ENCODE results near the gene GDPD3.
A peak's percentile ranks its signal among the peaks of the same experiment; 100 is the strongest.
"Not testable (repeated sequence)": the region's sequence is repeated elsewhere in the genome, so short reads cannot be mapped to it uniquely, and the experiment has no call there.

GDPD3 gene, protein sequence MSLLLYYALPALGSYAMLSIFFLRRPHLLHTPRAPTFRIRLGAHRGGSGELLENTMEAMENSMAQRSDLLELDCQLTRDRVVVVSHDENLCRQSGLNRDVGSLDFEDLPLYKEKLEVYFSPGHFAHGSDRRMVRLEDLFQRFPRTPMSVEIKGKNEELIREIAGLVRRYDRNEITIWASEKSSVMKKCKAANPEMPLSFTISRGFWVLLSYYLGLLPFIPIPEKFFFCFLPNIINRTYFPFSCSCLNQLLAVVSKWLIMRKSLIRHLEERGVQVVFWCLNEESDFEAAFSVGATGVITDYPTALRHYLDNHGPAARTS

DNA sequence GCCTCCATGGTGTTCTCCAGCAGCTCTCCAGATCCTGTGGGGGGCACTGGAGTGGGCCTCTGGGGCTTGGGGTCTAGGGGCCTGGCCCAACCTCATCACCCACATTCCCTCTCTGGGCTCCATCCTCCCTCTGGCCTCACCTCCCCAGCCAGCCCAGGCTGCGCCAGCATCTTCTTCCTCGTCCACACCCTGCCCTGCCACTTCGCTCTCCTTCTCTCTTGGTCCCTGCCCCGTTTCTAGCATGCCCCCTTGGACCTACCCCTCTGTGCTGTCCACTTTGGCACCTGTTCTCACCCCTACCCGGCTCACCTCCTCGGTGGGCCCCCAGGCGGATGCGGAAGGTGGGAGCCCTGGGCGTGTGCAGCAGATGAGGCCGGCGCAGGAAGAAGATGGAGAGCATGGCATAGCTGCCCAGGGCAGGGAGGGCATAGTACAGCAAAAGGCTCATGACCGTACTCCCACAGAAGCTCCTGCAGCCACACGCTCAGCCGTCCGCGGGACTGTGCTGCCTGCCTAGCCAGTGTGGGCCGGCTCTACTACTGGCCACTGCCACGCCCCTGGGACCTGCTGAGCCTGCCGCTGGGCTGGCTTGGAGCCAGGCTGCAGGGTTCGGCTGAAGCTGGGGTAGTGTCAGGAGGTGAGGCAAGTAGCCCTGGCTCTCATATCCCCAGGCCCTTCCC lies at the start of gene GDPD3:
Gene GDPD3 (minus strand): TSS at position 507 of the 680 bp plus-strand sequence. CDS start 59 bp downstream, at position 448.
- peak; percentile 13 for DNase-seq (ENCODE audit: low read depth)

DNA sequence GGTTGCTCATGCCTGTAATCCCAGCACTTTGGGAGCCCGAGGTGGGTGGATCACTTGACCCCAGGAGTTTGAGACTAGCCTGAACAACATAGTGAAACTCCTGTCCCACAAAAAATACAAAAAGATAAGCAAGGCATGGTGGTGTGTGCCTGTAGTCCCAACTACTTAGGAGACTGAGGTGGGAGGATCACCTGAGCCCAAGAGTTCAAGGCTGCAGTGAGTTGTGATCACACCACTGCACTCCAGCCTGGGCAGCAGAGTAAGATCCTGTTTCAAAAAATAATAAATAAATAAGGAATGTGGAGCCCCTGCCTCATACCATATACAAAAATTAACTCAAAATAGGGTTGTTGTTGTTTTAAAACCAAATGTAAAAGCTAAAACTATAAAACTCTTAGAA lies 43.9 kb upstream of the GDPD3 start:
- no peak for DNase-seq (ENCODE audit: low read depth)

- DNase-seq (ENCODE audit: low read depth) = no peak
Measured at GRCh38 chr16:30155188-30155587, 41.9 kb upstream of the GDPD3 start.

- DNase-seq (ENCODE audit: low read depth) = no peak
Measured at GRCh38 chr16:30152517-30152916, 39.2 kb upstream of the GDPD3 start.

GRCh38 chr16:30151091-30151490 lies 37.8 kb upstream of the GDPD3 start:
- no peak for DNase-seq (ENCODE audit: low read depth)

DNA sequence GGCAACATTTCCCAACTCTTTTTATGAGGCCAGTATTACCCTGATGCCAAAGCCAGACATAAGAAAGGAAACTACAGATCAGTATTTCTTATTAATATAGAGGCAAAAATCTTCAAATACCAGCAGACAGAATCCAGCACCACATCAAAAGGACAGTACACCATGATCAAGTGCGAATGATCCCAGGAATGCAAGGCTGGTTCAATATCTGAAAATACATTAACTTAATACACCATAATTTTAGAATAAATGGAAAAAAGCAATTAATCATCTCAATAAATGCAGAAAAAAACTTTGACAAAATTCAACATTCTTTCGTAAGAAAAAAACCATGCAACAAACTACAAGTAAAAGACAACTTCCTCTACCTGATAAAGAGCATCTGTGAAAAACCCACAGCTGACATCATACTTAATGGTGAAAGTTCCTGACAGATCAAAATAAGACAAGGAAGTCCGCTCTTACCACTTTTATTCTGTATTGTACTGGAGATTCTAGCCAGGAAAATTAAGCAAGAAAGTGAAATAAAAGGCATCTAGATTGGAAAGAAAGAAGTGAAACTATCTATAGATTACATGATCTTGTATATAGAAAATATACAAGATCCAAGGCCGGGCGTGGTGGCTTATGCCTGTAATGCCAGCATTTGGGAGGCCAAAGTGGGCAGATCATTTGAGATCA lies 36.1 kb upstream of the GDPD3 start:
- DNase-seq (ENCODE audit: low read depth) = no peak

GRCh38 chr16:30147843-30148510 lies 34.6 kb upstream of the GDPD3 start:
- no peak for DNase-seq (ENCODE audit: low read depth)

DNA sequence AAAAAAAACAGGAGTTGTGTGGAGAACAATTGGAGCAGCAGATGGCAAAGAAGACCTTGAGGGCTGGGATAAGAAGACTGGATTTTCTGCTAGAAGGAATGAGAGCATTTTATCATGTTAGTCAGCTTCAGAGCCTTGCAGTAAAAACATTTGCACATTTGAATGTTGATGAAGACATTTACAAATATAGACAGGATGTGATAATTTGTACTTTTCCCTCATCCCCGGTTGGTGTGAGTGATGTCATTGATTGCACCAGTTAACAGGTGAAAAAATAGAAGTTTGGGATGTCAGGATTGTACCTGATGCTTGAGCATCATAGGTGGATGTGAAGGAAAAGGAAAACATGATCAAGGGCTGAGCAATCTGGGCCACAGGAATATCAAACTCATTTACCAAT lies 32.3 kb upstream of the GDPD3 start:
- no peak for DNase-seq (ENCODE audit: low read depth)

GRCh38 chr16:30144917-30145316 lies 31.6 kb upstream of the GDPD3 start:
- no peak for DNase-seq (ENCODE audit: low read depth)

- DNase-seq (ENCODE audit: low read depth) = no peak
Measured at GRCh38 chr16:30144017-30144416, 30.7 kb upstream of the GDPD3 start.

DNA sequence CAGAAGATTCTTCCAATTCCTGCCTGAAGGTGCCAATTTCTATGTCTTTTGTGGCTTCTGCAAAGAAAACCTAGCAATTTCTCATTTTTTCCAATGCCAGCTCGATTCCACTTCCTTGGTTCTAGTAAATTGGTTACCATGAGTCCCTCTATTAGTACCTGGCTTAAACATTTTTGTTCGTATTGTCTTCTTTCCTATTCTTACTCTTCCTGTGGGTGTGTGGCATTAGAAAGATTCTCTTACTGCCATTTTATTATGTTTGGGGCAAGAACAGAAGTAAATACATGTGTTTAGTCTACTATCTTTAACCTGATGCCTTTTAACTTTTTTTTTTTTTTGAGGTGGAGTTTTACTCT lies 30.0 kb upstream of the GDPD3 start:
- DNase-seq (ENCODE audit: low read depth) = no peak

DNA sequence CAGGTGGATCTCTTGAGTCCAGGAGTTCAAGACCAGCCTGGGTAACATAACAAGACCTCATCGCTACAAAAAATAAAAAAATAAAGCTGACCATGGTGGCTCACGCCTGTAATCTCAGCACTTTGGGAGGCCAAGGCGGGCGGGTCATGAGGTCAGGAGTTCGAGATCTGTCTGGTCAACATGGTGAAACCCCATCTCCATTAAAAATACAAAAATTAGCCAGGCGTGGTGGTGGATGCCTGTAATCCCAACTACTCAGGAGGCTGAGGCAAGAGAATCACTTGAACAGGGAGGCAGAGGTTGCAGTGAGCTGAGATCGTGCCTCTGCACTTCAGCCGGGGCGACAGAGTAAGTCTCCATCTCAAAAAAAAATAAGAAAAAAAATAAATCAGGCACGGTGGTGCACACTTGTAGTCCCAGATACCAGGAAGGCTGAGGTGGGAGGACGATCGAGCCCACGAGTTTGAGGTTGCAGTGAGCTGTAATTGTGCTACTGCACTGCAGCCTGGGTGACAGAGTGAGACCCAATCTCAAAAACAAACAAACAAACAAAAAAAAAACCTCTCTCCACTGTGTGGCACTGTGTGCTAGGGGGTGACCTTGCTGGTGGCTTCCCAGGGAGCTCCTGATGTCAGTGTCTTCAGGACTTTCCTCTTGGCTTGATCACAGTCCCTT lies 29.5 kb upstream of the GDPD3 start:
- DNase-seq (ENCODE audit: low read depth) = no peak

- DNase-seq (ENCODE audit: low read depth) = no peak
Measured at GRCh38 chr16:30141750-30142149, 28.4 kb upstream of the GDPD3 start.

DNA sequence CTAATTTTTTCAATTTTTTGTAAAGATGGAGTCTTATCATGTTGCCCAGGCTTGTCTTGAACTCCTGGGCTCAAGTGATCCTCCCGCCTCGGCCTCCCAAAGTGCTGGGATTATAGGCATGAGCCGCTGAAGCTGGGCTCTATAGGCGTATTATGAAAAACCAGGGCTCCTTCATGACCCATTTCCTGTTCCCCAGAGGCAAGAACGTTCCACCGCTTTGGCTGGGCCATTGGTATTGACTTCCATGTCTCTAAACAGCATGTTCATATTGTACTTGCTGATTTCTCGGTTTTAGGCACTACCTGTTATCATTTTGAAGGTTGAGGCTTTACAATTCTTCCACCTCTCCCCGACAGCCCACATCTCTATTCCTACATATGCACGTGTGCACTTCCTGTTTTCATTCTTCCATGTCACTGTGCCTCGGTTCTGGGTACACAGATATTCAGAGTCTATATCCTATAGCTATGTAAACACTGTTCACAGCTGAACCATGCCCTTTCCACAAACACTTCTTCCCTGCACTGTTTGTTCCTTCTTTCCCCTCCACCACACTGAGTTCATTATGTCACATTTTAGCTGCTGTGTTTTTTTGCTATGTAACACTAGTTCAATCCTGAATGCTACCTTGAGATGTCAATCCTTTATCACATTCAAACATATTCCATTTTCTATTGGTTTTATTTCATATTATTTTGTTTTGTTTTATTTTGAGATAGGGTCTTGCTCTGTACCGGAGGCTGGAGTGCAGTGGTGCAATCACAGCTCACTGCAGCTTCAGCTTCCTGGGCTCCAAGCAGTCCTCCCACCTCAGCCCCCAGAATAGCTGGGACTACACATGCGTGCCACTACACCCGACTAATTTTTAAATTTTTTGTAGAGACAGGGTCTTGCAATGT lies 26.5 kb upstream of the GDPD3 start:
- no peak for DNase-seq (ENCODE audit: low read depth)

GRCh38 chr16:30137897-30138296 lies 24.6 kb upstream of the GDPD3 start:
- no peak for DNase-seq (ENCODE audit: low read depth)

DNA sequence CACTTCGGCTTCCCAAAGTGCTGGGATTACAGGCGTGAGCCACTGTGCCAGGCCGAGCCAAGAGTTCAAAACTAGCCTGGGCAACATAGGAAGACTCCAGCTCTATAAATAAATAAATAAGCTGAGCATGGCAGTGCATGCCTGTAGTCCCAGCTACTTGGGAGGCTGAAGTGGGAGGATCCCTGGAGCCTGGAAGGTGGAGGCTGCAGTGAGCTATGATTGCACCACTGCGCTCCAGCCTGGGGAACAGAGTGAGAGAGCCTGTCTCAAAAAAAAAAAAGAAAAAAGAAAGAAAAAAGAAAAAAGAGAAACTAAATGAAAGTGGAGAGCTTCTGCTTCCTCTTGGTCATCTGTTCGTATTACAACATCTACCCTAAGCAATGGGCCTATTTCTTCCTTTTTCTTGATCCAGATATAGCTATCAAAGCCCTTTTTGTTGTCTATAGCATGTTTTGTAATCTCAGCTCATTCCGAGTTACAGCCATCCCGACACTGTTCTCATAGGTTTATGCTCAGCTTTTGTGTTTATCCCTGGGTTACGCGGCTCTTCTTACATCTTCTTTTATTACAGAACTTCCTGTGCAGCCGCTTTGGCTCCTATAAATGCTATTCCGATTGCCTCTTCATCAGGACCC lies 23.8 kb upstream of the GDPD3 start:
- no peak for DNase-seq (ENCODE audit: low read depth)

- DNase-seq (ENCODE audit: low read depth) = no peak
Measured at GRCh38 chr16:30132591-30132990, 19.3 kb upstream of the GDPD3 start.

DNA sequence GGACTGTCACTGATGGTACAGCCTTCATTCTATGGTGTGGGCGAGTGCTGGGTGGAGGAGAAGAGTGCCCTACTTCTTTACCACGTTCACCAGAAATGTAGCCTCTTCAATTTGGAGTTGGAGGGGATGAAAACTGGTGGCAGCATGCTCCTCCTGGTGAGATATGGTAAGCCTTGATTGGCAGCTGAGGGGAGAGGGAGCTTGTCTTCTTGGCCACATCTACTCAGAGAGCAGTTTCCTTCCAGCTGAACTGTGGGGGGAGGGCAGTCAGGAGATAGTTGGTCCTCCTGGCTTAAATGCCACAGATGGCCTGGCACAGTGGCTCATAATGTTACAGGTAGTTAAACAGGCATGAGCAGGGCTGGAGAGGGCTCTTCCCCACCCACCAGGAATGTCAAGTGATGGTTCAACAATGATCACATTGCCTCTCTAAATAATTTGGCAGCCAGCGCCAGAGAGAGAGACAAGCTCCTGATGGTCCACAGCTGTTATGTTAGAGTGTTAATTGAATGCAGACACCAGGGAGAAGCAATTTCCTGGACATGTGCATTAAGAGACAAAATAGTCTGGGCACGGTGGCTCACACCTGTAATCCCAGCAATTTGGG lies 18.6 kb upstream of the GDPD3 start:
- DNase-seq (ENCODE audit: low read depth) = no peak

DNA sequence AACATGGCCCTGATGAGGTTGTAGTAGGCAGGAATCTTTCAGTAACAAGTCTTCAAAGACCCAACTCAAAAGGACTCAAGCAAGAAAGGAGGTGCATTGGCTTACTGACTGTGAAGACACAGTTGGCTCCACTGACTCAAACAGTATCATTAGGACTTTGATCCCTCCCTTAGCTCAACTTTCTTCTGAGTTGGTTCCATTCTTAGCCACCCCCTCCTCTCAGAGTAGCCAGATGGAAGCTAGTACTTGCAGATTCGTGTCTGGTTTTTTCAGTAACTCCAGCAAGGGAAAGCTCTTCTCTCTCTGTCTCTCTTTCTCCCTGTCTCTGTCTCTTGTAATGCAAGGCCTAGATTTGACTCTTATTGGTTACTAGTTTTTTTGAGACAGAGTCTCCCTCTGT lies 14.7 kb upstream of the GDPD3 start:
- no peak for DNase-seq (ENCODE audit: low read depth)

GRCh38 chr16:30125690-30126089 lies 12.4 kb upstream of the GDPD3 start:
- DNase-seq (ENCODE audit: low read depth) = not testable (repeated sequence)
